Measurements from ENCODE around the gene CCNT2. TPM values are rescaled to one million over a fixed set of nuclear protein-coding genes. Genes with fewer than 3 reads are reported as not detected.

The CCNT2 gene
- total RNA-seq, 1 experiment from 2014 or later = 38.1 TPM

- TF ChIP-seq ZNF532 (CRISPR knock-in tag; IDR thresholded peaks at IDR 0.05; ENCODE audit: borderline replicate concordance) = no peak
Measured at GRCh38 chr2:134949981-134950708, 31.5 kb downstream of the CCNT2 start (continued).

- no peak for ATAC-seq
- Mint-ChIP-seq H3K27ac (no peak overlapping the region), H3K9me3 (no peaks in the 10 kb centered on the region), H3K4me1 (no peaks in the 10 kb centered on the region), H3K4me3 (no peak overlapping the region), H3K36me3 (peaks cover 60% of the 10 kb centered on the region), H3K27me3 (ENCODE audit: low read depth) (no peaks in the 10 kb centered on the region)
- TF ChIP-seq FOXJ3 (CRISPR knock-in tag; IDR thresholded peaks at IDR 0.05; ENCODE audit: borderline replicate concordance) (no peak), TCF7 (CRISPR knock-in tag; IDR thresholded peaks at IDR 0.05; ENCODE audit: low read depth) (no peak)
- ChIA-PET CTCF (no interaction called here), POLR2A (no interaction called here)
- DNase-seq (ENCODE audit: low spot score) = no peak
Measured at GRCh38 chr2:134950886-134951285, 32.3 kb downstream of the CCNT2 start.

- CTCF ChIA-PET = no interaction called here
- no peak overlapping the region for H3K4me3 Mint-ChIP-seq
- H3K9me3 Mint-ChIP-seq = no peaks in the 10 kb centered on the region
- ATAC-seq = no peak
- TF ChIP-seq GABPB1 (CRISPR knock-in tag; IDR thresholded peaks at IDR 0.05) = no peak
- TF ChIP-seq STAT6 (CRISPR knock-in tag; conservative IDR thresholded peaks at IDR 0.05; ENCODE audit: low read depth) = no peak
- TF ChIP-seq ZNF219 (CRISPR knock-in tag; IDR thresholded peaks at IDR 0.05; ENCODE audit: borderline replicate concordance) = no peak
- no peak for TF ChIP-seq ZNF423 (CRISPR knock-in tag; IDR thresholded peaks at IDR 0.05)
- TF ChIP-seq ARID4B (CRISPR knock-in tag; IDR thresholded peaks at IDR 0.05; ENCODE audit: borderline replicate concordance) = no peak
- TF ChIP-seq ATF2 (CRISPR knock-in tag; IDR thresholded peaks at IDR 0.05; ENCODE audit: borderline replicate concordance, low read depth) = no peak
- no peak for TF ChIP-seq PRDM15 (CRISPR knock-in tag; IDR thresholded peaks at IDR 0.05)
- no peak for TF ChIP-seq CREM (CRISPR knock-in tag; IDR thresholded peaks at IDR 0.05)
- H3K4me1 Mint-ChIP-seq = no peaks in the 10 kb centered on the region
- no peak for DNase-seq (ENCODE audit: low spot score)
- H3K36me3 Mint-ChIP-seq = peaks cover 64% of the 10 kb centered on the region
- no peak overlapping the region for H3K27ac Mint-ChIP-seq
- POLR2A ChIA-PET = no interaction called here
- H3K27me3 Mint-ChIP-seq (ENCODE audit: low read depth) = no peaks in the 10 kb centered on the region
Measured at GRCh38 chr2:134952608-134953007, 34.0 kb downstream of the CCNT2 start.
